Keratinocyte (primary cell): ENCODE results near the gene RDH16.

Experiments used
- EZH2 ChIP-seq: IDR thresholded peaks from one replicate; pipeline ENCODE4 v1.6.1; 2012; ENCODE audit warnings: inconsistent platforms, mild to moderate bottlenecking, low read length, moderate library complexity
- TF ChIP-seq, protein P1 (sequence below), 3 experiments: IDR thresholded peaks in 1 of 3; conservative IDR thresholded peaks in 1 of 3; optimal IDR thresholded peaks in 1 of 3; 2 replicates in 2 of 3; 3 replicates in 1 of 3; pipeline versions ENCODE3 to v1.5.1; 2011; ENCODE audit warnings: low read length in 3 of 3, mild to moderate bottlenecking in 3 of 3, moderate library complexity in 2 of 3, control low read depth in 1 of 3, inconsistent platforms in 1 of 3; ENCODE audit not compliant: insufficient read depth in 2 of 3; ENCODE audit errors: extremely low read depth in 1 of 3

DNA sequence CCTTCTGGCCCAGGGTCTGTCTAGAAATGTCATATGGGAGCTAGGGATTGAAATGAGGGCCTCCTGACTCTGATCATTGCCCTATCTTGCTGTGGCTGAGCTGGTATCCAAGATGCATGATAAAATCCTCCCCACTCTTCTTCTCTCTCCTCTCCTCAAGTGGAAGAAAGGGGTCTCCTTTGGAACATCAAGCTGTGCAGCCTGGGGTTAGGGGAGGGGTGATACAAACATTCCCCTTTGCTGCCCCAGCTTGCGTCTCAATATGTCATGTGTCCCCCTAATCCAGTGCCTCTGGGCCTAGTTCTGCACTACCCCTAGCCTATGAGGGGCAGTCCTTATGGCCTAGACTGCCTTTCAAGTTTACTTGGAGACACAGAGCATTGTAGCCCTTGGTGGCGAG, 8.5 kb downstream of the RDH16 start:
- TF ChIP-seq, protein P1, sequence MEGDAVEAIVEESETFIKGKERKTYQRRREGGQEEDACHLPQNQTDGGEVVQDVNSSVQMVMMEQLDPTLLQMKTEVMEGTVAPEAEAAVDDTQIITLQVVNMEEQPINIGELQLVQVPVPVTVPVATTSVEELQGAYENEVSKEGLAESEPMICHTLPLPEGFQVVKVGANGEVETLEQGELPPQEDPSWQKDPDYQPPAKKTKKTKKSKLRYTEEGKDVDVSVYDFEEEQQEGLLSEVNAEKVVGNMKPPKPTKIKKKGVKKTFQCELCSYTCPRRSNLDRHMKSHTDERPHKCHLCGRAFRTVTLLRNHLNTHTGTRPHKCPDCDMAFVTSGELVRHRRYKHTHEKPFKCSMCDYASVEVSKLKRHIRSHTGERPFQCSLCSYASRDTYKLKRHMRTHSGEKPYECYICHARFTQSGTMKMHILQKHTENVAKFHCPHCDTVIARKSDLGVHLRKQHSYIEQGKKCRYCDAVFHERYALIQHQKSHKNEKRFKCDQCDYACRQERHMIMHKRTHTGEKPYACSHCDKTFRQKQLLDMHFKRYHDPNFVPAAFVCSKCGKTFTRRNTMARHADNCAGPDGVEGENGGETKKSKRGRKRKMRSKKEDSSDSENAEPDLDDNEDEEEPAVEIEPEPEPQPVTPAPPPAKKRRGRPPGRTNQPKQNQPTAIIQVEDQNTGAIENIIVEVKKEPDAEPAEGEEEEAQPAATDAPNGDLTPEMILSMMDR (optimal IDR thresholded peaks at IDR 0.05 in 1 of 3, IDR thresholded peaks at IDR 0.05 in 1 of 3, conservative IDR thresholded peaks at IDR 0.05 in 1 of 3; ENCODE audit: extremely low read depth in 1 of 3, insufficient read depth in 2 of 3, low read length in 3 of 3), result no peak
- TF ChIP-seq EZH2, result no peak
